A673 (cell line): ENCODE data around the gene SLX4IP. TPM values are rescaled to one million over a fixed set of nuclear protein-coding genes. Genes with fewer than 3 reads are reported as not detected.

Experiments used
- BruUV-seq: library from RNA; stranded (reverse); fragments of 400-500 nt; replicated peaks from 2 replicates; lab custom pipeline; 2021; lab: Mats Ljungman, UMichigan
- CTCF ChIA-PET: fragments of 300-600 bp; sonication (Branson Sonifier 250); formaldehyde crosslinking; loops from one replicate; lab custom pipeline; 2022; ENCODE audit warnings: antibody characterized with exemption; lab: Charles Lee
- POLR2A ChIA-PET: fragments of 300-600 bp; sonication (Branson Sonifier 250); formaldehyde crosslinking; loops from one replicate; lab custom pipeline; 2022; ENCODE audit warnings: antibody characterized with exemption; ENCODE audit not compliant: low non-redundant PET; lab: Charles Lee
- DNase-seq: peaks from one replicate; pipeline ENCODE4 v3.0.0-alpha.2; 2015; ENCODE audit warnings: low spot score
- H3K27ac ChIP-seq: fragments of 200-600 bp; sonication (generic); 2 replicates; pipeline ENCODE4 v1.5.1; 2016; ENCODE audit warnings: mixed run types, low read depth, mild to moderate bottlenecking, mixed read lengths, antibody characterized with exemption, low read length; ENCODE audit not compliant: poor library complexity, severe bottlenecking
- H3K27me3 ChIP-seq: fragments of 200-600 bp; sonication (generic); replicated peaks from 2 replicates; pipeline ENCODE4 v1.6.1; 2017; ENCODE audit warnings: mixed run types, low read depth, mild to moderate bottlenecking, mixed read lengths, antibody characterized with exemption, low read length; ENCODE audit not compliant: insufficient read depth, poor library complexity
- H3K36me3 ChIP-seq: fragments of 200-600 bp; sonication (generic); 2 replicates; pipeline ENCODE4 v1.6.1; 2016; ENCODE audit warnings: mixed run types, mild to moderate bottlenecking, mixed read lengths, antibody characterized with exemption, low read length; ENCODE audit not compliant: insufficient read depth, poor library complexity, severe bottlenecking
- H3K4me1 ChIP-seq: fragments of 200-600 bp; sonication (generic); 2 replicates; pipeline ENCODE4 v1.6.1; 2017; ENCODE audit warnings: mixed run types, mild to moderate bottlenecking, mixed read lengths, antibody characterized with exemption, low read length; ENCODE audit not compliant: insufficient read depth, poor library complexity, severe bottlenecking
- H3K4me3 ChIP-seq: fragments of 200-600 bp; sonication (generic); 2 replicates; pipeline ENCODE4 v1.5.1; 2016; ENCODE audit warnings: low read depth, mixed run types, mild to moderate bottlenecking, mixed read lengths, low read length; ENCODE audit not compliant: poor library complexity, severe bottlenecking
- H3K9me3 ChIP-seq: fragments of 200-600 bp; sonication (generic); 2 replicates; pipeline ENCODE4 v1.6.1; 2016; ENCODE audit warnings: mixed run types, low read depth, mild to moderate bottlenecking, mixed read lengths, antibody characterized with exemption, low read length; ENCODE audit not compliant: poor library complexity, severe bottlenecking
- CTCF ChIP-seq: fragments of 300-800, 200-600 bp; sonication (generic); conservative IDR thresholded peaks from 2 replicates; pipeline ENCODE4 v1.5.1; 2017; ENCODE audit warnings: low read depth, mild to moderate bottlenecking, antibody characterized with exemption, low read length, moderate library complexity, mixed read lengths
- EZH2 ChIP-seq: fragments of 200-600 bp; sonication (generic); IDR thresholded peaks from 2 replicates; pipeline ENCODE4 v1.6.1; 2017; ENCODE audit warnings: borderline replicate concordance, low read depth, mild to moderate bottlenecking, mixed read lengths, antibody characterized with exemption, low read length; ENCODE audit not compliant: poor library complexity, severe bottlenecking
- intact Hi-C: fragments of 100-400 bp; cut with micrococcal nuclease; formaldehyde crosslinking; loops from one replicate; pipeline ENCODE4 v1.10.0; 2022; ENCODE audit not compliant: unreplicated experiment
- total RNA-seq: library from RNA; stranded (reverse); gene quantifications from 2 replicates; pipeline ENCODE4 v1.2.3, GENCODE V29; 2021

SLX4IP gene
- total RNA-seq, 1 experiment from 2014 or later = 9.8 TPM

DNA sequence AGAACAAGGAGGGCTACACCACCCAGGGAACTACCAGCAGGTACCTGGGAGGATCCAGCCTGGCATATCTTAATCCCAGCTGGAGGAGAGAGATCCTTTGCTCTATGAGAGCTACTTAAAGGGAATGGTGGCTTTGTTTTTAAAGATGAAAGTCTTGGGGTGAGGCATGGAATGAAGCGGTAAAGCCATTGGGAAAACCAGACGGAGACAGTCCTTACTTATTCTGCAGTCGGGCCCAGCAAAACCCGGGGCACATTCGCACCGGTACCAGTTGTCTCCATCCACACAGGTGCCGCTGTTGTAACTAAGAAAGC is 208.4 kb downstream of the SLX4IP start:
- intact Hi-C loops = no loop called here
- H3K9me3 ChIP-seq = no peaks in the 10 kb centered on the region
- no peak for TF ChIP-seq CTCF
- no peak for TF ChIP-seq EZH2
- ChIA-PET POLR2A (no interaction called here), CTCF (no interaction called here)
- no peak overlapping the region for H3K4me3 ChIP-seq
- peaks cover 89% of the 10 kb centered on the region for H3K36me3 ChIP-seq
- DNase-seq = no peak
- no TSS peak for BruUV-seq
- H3K4me1 ChIP-seq = peaks cover 11% of the 10 kb centered on the region
- H3K27ac ChIP-seq = no peak overlapping the region
- no peaks in the 10 kb centered on the region for H3K27me3 ChIP-seq

DNA sequence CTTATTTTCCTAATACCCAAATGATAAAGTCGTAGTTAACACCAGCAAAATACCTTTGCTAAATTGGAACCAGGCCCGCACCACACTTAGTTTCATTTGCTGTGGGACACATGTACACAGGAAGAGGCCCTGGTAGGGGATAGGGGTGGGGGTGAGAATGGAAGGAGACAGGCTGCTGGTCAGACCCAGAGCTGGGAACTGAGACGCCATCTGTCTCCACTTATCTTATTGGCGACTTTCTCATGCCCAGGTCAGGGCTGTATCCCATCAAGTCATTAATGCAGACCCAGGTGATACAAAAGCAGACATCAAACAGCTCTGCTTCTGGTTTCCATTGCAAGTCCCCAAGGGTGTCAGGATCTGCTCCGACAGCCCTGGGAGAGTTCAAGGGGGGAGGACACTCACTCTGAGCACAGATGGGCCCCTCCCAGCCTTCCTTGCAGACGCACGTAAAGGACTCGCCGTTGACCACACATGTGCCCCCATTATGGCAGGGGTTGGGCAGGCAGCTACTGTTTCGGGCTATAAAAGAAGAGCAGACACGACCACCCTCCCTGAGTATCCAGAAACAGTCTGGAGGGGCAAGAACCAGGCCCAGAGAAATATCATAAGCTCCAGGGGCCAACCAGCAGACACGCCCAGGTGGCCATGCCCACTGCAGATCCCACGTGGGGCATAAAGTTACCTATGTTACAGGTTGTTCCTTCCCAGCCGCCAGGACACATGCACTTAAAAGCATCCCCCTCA is 209.5 kb downstream of the SLX4IP start:
- peaks cover 15% of the 10 kb centered on the region for H3K4me1 ChIP-seq
- TF ChIP-seq CTCF (no peak), EZH2 (no peak)
- BruUV-seq = no TSS peak
- no peak overlapping the region for H3K27ac ChIP-seq
- intact Hi-C loops = loop anchor here (5.0 kb wide), 1 partner anchor 92 kb away; no protein-coding TSS in a partner anchor
- H3K27me3 ChIP-seq = no peaks in the 10 kb centered on the region
- DNase-seq = no peak
- H3K4me3 ChIP-seq = no peak overlapping the region
- peaks cover 90% of the 10 kb centered on the region for H3K36me3 ChIP-seq
- POLR2A ChIA-PET = no interaction called here
- CTCF ChIA-PET = no interaction called here
- H3K9me3 ChIP-seq = no peaks in the 10 kb centered on the region

- Histone ChIP-seq H3K9me3 (no peaks in the 10 kb centered on the region), H3K36me3 (peaks cover 90% of the 10 kb centered on the region), H3K4me3 (no peak overlapping the region), H3K4me1 (peaks cover 15% of the 10 kb centered on the region), H3K27ac (no peak overlapping the region), H3K27me3 (no peaks in the 10 kb centered on the region)
- DNase-seq = no peak
- ChIA-PET POLR2A (no interaction called here), CTCF (no interaction called here)
- BruUV-seq = no TSS peak
- intact Hi-C loops = loop anchor here (5.0 kb wide), 1 partner anchor 93 kb away; no protein-coding TSS in a partner anchor
- TF ChIP-seq CTCF = no peak
- TF ChIP-seq EZH2 = no peak
These were observed 210.1 kb downstream of the SLX4IP start for GRCh38 chr20:10645205-10645570.
